Islet of Langerhans (tissue), 1 donor: Measurements from ENCODE around the gene MRPS7.
"Not testable (repeated sequence)": the region's sequence is repeated elsewhere in the genome, so short reads cannot be mapped to it uniquely, and the experiment has no call there.

Experiments
- FAIRE-seq: peaks from one replicate; lab custom pipeline; 2011; peaks lifted over from hg19 to GRCh38; lab: Jason Lieb, UNC

Gene MRPS7

DNA sequence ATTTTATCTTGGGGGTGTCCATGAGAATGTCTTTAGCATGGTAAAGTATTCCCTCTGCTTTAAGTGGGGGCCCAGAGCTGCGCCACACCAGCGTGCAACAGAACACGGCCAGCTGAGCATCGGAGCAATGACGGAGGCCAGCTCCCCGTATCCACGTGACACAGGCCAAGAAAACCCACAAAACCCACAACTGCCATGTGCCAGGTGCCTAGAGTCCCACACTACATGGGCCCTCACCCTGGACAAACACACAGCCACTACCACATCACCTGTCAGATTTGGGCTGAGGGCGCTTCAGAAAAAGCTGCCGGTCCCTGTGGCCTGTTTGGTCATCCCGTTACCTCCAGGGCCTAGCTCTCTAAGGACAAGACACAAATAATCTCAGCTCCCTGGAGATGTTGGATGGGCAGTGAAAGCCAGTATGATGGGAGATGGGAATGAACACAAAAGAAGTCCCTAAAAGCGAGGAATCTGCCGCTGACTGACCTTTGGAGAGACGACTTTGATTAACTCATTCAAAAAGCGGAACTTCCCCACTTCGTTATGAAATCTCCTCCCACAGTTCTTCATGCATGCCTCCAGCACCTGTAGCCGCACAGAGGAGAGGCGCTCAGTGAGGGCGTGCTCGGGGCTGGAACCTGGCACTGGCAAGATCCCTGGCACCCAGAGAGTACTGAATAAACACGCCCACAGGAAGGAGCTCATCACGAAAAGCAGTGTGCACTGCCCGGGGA lies 17.4 kb upstream of the MRPS7 start:
- FAIRE-seq, result no peak

DNA sequence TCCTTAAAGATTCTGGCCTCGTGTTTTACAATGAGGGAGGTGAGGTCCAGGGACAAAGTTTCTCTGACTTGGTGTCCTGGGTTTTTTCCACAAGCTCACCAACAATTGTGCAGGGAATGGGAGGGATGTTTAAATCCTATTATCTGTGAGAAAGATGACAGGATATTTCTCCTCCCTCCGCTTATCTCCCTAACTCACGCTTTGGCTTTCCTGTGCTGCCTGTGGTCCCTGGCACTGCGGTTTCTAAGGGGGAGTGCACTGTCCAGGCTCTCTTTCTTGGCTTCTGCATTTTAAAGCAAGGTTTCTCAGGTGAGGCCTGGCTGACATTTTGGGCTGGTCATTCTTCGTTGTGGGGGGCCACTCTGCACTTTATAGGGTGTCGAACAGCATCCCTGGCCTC lies 16.7 kb upstream of the MRPS7 start:
- FAIRE-seq, result no peak

DNA sequence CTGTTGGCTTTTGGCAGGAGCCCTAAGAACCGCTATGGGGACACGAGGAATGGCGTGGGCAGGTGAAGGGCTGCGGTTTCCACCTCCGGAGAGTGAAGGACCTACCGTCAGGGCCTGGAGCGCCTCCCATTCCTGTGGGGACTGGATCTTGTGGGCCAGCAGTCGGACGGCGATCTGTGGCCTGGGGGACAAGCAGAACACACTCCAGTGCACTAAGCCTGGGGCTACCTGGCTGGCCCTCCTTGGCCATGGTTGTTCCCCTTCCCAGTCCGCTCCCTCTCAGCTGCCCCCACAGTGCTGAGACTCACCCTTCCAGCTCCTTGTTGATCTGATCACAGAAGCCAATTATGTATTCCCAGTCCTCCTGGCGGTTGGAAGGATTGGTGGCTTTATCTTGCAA lies 15.3 kb upstream of the MRPS7 start:
- FAIRE-seq, result no peak

DNA sequence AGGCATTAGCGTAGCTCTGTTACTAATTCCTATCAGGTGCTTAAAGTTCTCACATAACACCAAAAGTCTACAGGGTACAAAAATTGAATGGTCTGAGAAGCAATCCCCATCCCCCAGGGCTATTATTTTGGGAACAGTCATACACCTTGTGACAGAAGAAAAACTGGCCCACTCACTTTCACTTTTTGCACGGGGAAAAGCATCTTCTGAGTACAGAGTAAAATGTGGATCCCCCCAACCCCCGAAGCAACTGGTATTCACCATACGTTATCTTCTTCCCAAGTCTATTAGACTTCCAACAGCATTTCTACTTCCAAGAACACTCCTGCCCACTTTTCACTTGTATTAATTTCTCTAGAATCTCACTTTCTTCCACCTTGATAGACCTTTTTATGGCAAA lies 12.1 kb upstream of the MRPS7 start:
- no peak for FAIRE-seq

DNA sequence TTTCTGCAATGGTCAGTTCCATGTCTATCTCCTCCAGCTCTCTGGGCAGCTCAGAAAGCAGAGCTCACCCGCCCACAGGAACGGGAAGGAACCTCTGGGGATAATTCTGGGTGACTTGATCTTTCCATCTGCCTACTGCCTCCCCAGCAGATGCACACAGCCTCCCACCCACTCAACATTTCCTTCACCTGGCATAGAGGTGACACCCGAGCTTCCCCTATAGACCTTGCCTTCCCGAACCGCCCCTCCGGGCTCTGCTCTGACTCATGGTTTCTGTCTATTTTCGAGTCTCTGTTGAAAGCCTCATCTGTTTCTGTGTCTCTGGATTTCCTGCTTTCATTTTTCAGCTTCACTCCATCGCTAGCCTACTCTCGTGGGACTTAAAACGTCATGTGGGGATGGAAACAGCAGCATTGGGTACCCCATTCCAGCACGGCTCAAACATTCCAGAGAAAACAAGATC lies 11.6 kb upstream of the MRPS7 start:
- FAIRE-seq, result no peak

DNA sequence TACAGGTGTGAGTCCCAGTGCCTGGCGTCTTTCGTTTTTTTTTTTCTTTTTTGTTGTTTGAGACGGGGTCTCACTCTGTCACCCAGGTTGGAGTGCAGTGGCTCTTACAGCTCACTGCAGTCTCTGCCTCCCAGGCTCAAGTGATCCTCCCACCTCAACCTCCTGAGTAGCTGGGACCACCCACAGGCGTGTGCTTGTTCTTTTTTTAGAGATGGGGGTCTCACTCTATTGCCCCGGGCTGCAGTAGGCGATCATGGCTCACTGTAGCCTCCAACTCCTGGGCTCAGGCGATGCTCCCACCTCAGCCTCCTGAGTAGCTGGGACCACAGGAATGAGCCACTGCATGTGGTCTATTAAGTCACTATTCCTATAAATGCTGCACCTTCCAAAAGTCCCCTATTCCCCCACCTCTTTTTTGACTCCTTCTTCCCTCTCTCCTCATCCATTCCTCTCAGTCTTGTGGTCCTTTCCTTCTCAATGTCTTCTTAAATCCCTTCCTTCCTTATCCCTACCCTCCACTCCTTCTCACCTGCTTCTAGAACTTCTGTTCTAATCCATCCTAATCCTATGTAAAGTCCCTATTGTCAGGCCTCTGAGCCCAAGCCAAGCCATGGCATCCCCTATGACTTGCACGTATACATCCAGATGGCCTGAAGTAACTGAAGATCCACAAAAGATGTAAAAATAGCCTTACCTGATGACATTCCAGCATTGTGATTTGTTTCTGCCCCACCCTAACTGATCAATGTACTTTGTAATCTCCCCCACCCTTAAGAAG lies 9.5 kb upstream of the MRPS7 start:
- FAIRE-seq, result no peak

DNA sequence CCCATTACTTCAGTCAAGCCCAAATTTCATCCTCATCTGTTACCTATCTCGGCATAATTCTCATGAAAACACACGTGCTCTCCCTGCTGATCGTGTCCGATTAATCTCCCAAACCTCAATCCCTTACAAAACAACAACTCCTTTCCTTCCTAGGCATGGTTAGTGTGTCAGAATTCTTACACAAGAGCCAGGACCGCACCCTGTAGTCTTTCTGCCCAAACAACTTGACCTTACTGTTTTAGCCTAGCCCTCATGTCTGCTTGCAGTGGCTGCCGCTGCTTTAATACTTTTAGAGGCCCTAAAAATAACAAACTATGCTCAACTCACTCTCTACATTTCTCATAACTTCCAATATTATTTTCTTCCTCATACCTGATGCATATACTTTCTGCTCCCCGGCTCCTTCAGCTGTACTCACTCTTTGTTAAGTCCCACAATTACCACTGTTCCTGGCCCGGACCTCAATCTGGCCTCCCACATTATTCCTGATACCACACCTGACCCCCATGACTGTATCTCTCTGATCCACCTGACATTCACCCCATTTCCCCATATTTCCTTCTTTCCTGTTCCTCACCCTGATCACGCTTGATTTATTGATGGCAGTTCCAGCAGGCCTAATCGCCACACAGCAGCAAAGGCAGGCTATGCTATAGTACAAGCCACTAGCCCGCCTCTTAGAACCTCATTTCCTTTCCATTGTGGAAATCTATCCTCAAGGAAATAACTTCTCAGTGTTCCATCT lies 5.6 kb upstream of the MRPS7 start:
- FAIRE-seq, result not testable (repeated sequence)

DNA sequence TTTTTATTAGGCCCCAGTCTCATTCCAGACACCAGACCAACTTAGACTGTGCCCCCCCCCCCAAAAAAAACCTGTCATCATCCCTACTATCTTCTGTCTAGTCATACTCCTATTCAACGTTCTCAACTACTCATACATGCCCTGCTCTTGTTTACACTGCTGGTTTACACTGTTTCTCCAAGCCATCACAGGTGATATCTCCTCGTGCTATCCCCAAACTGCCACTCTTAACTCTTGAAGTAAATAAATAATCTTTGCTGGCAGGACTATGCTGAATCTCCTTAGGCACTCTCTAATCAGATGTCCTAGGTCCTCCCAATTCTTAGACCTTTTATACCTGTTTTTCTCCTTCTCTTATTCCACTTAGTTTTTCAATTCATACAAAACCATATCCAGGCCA lies 4.5 kb upstream of the MRPS7 start:
- not testable (repeated sequence) for FAIRE-seq

DNA sequence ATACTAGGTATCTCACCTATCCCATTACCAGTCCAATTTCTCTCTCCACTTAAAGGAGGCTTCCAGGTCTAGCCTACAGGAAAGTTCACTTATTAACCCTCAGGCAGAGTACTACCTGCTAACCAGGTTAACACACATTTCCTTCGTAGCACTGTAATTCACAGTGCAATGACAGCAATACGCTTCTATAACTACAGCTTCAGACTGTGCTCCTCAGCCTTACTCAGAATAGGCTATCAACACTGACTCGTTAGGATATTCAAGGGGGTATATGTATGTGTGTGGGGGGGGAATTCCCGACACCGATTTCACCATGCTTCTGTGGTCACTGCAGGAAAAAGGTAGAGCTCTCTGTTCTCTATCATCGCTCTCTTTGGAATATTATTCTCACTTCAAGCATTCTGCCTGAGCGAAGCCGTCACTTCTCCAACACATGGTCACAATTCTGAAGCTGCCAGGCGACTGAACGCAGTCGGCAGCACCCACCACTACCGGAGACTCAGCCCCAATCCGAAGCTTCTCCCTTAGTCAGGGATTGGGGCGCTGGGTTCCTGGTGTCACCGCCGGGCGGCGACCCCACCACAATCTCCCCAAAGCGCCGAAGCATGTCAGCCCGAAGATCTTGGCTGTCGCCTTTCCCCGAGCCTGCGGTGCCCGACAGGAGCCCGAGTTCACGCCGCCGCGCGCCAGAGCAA lies 891 bp upstream of the MRPS7 start:
- FAIRE-seq, result no peak

DNA sequence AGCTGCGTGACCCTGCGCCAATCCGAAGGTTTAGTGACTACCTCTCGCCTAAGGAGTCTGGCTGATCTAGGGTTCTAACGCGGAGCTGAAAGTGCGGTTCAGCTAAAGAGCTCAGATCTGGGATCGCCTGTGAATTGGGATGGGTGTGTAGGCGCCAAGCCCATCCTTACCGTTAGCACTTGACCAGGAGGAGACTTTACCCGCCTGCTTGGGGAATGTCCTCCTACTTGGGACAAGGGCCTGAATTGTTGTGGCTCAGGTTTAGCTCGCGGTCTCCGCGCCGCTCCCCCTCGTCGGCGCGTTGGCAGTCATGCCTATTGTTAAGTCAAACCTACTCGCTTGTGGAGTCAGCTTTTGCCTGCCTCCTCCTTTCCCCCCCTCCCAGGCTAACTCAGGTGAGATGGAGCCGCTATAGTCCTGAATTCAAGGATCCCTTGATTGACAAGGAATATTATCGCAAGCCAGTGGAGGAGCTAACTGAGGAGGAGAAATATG lies 480 bp downstream of the MRPS7 start:
- no peak for FAIRE-seq

DNA sequence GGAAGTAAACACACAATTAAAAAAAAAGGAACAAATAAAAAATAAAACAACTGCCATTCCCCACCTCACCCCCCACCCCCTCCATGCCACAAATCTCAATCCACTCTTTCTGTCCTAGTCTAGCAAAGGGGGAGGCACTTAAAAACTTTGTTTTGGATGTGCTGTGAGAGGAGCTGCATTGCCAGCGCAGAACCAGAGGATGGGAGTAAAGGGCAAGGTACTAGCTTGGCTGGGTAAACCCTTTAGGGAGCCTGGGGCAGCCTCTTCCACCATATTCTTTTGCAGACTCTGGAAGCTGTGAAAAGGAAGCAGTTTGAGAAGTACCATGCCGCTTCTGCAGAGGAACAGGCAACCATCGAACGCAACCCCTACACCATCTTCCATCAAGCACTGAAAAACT lies 1.4 kb downstream of the MRPS7 start:
- FAIRE-seq, result no peak

DNA sequence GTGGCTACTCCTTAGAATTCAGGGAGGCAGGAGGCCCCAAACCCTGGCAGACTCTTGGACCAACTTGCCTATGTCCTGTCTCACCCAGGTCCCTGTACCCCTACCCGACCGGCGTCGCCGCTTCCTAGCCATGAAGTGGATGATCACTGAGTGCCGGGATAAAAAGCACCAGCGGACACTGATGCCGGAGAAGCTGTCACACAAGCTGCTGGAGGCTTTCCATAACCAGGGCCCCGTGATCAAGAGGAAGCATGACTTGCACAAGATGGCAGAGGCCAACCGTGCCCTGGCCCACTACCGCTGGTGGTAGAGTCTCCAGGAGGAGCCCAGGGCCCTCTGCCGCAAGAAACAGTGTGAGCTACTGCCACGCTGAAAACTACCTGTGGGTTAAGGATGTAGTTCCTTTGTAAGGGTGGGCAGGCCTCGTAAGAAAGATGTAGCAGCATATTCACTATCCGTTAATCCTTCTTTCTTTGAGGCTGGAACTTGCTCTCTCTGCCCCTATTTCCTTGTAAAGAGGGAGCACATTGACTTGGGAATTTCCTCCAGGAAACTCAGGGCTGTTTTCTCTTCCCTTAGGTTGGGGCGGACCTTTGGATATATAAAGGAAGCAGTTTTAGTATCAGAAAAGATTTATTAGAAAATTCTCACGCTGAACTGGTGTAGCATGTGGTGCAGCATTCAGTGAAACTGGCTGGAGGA lies 4.1 kb downstream of the MRPS7 start:
- FAIRE-seq, result no peak

DNA sequence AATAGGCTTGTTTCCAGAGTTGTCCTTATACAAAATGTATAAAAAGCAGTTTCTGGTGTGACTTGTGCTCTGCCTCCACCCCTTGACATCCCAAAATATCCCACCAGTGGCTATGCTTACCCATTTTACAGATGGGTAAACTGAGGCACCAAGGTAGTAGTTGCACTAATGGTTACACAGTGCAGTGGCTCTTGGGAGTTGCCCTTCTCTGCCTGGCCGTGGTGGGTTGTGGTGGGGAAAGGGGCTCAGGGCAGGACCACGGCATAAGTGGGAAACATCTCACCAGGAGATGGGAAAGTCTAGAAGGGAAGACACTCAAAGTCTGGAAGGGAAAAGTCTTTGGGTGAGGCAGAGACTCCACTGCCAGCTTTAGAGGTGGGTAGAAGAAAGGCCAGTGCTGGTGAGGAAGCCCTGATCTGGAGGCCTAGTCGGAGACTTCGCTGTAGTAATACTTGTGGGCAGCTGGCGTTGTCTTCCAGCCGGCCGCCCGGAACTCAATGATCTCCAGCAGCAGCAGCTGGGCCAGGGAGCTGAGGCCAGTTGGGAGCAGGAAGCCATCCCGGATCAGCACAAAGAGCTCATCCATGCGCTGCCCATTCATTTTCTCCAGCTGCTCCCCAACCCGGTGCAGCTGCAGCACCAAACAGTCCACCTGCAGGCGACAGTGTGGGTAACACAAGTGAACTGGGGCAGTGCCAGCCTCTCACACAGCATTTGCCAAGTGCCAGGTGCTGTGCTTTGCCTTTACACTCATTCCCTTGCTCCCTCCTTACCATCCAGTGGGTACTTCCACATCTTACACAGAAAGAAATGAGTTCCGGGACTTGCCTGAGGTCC lies 4.9 kb downstream of the MRPS7 start:
- FAIRE-seq, result no peak

DNA sequence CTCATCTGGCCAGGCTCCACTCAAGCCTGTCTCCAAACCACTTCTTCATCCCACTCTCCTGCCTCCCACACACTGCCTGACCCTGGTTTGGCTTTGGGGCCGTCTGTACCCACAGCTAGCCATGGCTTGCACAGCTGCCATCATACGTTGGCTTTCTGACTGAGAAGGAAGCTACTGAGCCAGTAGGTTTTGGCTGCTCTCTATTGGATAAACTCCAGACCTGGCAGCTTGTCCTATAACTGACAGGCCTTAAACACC lies 5.4 kb downstream of the MRPS7 start:
- no peak for FAIRE-seq

DNA sequence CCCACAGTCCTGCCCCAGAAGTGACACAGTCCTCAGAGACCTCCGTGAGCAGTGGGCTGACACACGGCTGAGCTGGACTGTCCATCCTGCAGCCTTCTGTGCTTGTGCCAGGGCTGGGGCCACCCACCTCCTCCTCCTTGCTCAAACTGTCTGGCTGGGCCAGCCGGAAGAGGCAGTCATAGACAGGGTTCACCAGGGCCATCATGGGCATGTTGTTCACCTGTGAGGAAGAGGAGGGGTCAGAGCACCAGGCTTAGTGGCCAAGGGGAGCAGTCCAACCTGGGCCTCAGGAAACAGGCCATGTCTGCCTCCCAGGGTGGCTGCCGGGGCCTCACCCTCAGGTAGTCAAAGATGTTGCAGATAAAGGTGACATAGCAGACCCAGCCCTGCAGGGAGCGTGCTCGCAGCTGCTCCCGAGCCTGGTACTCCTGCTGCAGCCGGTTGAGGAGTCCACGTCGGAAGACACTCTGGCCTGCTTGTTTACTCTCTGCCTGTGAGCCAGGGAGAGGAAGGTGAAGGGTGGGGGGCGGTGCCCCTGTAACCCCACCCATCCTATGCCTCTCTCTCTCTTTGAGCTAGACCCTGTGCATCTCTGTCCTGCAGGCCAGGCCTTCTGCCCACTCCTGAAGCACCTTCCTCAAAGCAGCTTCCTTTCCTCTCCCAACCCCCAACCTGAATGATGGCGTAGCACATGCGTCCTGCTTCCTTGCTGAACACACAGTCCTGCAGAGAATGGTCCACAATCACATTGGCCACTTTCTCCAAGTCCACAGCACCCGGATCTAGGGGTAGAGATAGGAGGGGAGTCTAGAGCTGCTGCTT lies 5.9 kb downstream of the MRPS7 start:
- FAIRE-seq, result no peak

DNA sequence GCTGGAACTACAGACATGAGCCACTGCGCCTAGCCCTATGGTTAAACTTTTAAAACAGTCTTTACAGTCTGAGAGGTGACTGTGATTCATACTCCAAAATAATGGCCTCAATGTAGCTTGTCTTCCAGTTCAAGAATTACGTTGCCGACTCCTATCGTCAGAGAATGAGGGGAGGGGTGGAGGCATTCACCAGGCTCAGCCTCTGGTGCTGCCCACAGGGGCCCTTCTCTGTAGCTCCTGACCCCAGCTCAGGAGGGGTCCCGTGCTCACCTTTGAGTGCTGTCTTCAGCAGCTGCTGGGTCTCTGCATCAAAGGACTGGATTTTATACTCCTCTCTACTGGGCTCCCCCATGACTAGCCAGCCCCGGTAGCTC lies 8.2 kb downstream of the MRPS7 start:
- FAIRE-seq, result no peak

DNA sequence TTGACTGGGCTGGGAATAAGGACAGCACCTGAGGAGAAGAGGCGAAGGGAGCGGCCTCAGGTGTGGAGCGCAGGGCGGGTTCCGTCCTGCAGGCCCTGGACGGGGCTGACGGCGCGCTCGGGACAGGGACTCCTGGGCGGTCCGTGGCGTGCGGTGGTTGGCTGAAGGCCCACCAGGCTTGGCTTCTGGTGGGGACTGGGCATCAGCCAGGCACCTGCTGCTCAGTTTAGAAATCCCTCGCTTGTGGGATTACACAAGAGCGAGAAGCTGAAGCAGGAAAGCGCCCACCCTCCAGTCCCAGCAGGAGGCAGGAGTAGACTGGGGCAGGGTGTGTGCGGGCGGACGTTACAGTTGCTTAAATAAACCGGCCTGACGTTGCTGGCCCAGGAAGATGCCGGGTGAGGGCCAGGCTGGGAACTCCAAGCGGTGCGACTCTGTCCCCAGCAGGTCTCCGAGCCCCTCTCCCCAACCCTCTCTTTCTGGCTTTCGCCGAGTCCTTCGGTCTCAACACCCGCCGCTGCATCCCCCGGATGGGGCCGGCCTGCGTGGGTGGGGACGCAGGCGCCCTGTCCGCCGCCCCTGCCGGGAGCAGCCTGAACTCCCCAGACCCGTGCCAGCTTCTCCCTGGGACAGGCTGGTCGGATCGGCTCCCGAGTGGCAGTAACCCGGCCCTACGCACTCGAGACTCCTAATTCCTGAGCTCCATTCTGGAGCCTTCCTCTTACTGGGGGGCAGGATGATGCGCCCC lies 8.7 kb downstream of the MRPS7 start:
- no peak for FAIRE-seq

DNA sequence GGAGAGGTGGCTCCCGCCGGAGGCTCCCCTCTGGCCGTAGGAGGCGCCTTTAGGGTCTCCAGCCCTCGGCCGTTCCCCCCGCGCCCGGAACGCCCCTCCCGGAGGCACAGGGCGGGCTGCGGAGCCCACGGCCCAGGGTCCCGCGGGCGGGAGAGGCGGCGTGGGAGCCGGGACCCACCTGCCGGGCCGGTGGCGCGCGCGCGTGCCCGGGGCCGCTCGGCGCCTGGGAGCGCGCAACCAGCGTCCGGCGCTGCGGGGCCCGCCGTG lies 9.2 kb downstream of the MRPS7 start, which contains the start of gene MIF4GD:
Gene MIF4GD, minus strand, starts transcription at position 266 of the 267 bp plus-strand sequence. CDS start 1,036 bp downstream, outside the sequence.
- FAIRE-seq, result no peak

DNA sequence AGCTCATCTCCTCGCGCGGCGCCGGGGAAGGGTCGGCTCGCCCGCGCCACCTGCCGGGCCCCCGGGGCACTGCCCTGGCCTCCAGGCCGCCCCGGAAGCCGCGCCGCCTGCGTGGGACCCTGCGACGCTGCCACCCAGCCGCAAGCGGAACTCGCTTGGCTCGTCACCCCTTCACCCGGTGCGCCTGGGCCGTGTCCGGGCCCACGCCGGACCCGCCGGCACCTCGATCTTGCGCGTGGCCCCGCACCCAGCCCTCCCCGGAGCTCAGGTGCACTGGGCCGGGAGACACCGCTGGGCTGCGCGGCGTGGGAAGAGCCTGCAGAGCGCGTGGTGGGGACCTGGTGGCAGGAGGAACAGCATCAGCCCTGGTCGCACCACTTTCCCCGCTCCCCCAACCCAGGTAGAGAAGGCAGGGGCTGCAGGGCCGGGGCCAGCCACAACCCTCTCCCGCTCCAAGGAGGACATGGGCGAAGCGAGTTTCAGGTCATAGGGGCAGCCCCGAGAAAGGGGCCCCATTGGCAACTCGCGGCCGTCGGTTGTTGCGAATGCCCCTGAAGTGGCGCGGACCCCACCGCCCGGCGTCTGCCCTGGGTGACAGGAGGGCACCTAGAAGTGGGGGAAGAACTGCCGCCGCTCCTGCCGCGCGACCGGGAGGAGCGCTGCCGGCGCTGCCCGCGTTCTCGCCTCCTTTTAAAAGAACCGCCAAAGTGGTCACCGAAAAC lies 9.7 kb downstream of the MRPS7 start:
- FAIRE-seq, result no peak
